AG04450 (cell line): Measurements from ENCODE around the gene TMEM88. TPM values are rescaled to one million over a fixed set of nuclear protein-coding genes. Genes with fewer than 3 reads are reported as not detected.

Experiments
- CTCF ChIA-PET: fragments of 300-600, 350-600 bp; formaldehyde crosslinking; extraction: SDS; loops from one replicate; lab custom pipeline; 2022; ENCODE audit warnings: antibody characterized with exemption, inconsistent platforms; lab: Charles Lee
- POLR2A ChIA-PET: fragments of 350-600 bp; formaldehyde crosslinking; extraction: SDS; loops from one replicate; lab custom pipeline; 2021; ENCODE audit warnings: antibody characterized with exemption, inconsistent platforms; lab: Yijun Ruan, JAX
- DNase-seq: peaks from one replicate; pipeline ENCODE4 v3.0.0-alpha.2; 2011; ENCODE audit warnings: low read depth, low spot score
- H3K27ac ChIP-seq: one replicate; pipeline ENCODE4 v1.5.1; 2012; ENCODE audit warnings: low read depth, low read length, control low read depth
- H3K27me3 ChIP-seq: one replicate; pipeline ENCODE4 v1.6.0; 2012; ENCODE audit warnings: low read length; ENCODE audit not compliant: control insufficient read depth, insufficient read depth
- H3K4me3 ChIP-seq: 2 replicates; pipeline ENCODE4 v1.5.1; 2011; ENCODE audit warnings: mild to moderate bottlenecking, low read depth, low read length, control low read depth
- H3K9me3 ChIP-seq: 2 replicates; pipeline ENCODE4 v1.5.1; 2012; ENCODE audit warnings: low read length; ENCODE audit not compliant: control insufficient read depth, insufficient read depth
- polyA plus RNA-seq: library from polyadenylated mRNA; depleted of rRNA; stranded (reverse); fragments of >200 nt; gene quantifications from 2 replicates; pipeline ENCODE4 v1.2.3, GENCODE V29; 2011
- TF ChIP-seq, protein P1 (sequence below): IDR thresholded peaks from 2 replicates; pipeline ENCODE4 v1.5.1; 2011; ENCODE audit warnings: low read depth, low read length, control low read depth, inconsistent platforms

Gene TMEM88
- polyA plus RNA-seq, 1 experiment, result 0.29 TPM

- Histone ChIP-seq H3K27ac (no peak overlapping the region), H3K9me3 (no peaks in the 10 kb centered on the region), H3K27me3 (peaks cover 4% of the 10 kb centered on the region), H3K4me3 (no peak overlapping the region)
- POLR2A ChIA-PET, result no interaction called here
- CTCF ChIA-PET, result interaction anchor here (0.6 kb wide), 1 partner anchor 12 kb away, joined by 10 read pairs; no protein-coding TSS in a partner anchor
- TF ChIP-seq, protein P1, sequence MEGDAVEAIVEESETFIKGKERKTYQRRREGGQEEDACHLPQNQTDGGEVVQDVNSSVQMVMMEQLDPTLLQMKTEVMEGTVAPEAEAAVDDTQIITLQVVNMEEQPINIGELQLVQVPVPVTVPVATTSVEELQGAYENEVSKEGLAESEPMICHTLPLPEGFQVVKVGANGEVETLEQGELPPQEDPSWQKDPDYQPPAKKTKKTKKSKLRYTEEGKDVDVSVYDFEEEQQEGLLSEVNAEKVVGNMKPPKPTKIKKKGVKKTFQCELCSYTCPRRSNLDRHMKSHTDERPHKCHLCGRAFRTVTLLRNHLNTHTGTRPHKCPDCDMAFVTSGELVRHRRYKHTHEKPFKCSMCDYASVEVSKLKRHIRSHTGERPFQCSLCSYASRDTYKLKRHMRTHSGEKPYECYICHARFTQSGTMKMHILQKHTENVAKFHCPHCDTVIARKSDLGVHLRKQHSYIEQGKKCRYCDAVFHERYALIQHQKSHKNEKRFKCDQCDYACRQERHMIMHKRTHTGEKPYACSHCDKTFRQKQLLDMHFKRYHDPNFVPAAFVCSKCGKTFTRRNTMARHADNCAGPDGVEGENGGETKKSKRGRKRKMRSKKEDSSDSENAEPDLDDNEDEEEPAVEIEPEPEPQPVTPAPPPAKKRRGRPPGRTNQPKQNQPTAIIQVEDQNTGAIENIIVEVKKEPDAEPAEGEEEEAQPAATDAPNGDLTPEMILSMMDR, result no peak
- no peak for DNase-seq
These were observed 43.6 kb upstream of the TMEM88 start for GRCh38 chr17:7811251-7811650.

GRCh38 chr17:7814969-7815368 is 39.9 kb upstream of the TMEM88 start:
- Histone ChIP-seq H3K27me3 (peaks cover 21% of the 10 kb centered on the region), H3K4me3 (no peak overlapping the region), H3K27ac (no peak overlapping the region), H3K9me3 (no peaks in the 10 kb centered on the region; the same call in 1 of the 2 replicates)
- POLR2A ChIA-PET, result no interaction called here
- CTCF ChIA-PET, result no interaction called here
- TF ChIP-seq, protein P1, result no peak
- DNase-seq, result no peak

DNA sequence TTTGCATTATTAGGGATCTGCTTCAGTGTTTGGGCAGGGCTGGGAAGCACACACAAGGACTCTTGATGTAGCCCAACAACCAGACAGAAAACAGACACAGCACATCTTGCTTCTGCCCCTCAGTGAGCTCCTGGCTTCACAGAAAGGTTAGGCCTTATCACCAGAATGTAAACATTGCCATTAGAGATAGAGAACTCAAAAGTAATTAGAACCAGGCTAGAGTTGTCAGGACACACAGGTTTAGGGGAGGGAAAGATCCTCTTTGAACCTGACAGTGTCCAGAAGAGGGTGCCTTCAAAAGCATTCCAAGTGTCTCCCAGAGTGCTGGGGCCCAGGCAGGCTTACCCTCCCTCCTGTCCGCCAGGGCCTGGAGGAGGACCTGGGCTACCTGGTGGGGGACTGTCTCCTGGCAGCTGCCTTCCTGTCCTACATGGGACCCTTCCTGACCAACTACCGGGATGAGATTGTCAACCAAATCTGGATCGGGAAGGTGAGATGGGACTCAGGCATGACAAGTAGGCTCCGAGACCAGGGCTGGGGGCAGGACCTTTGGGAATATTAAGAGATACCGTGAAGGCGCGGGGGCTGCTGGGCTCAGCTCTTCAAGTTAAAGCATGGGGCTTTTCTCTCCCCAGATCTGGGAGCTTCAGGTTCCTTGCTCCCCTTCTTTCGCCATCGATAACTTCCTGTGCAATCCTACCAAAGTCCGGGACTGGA is 37.8 kb upstream of the TMEM88 start:
- H3K4me3 ChIP-seq, result no peak overlapping the region
- H3K9me3 ChIP-seq, result no peaks in the 10 kb centered on the region; the same call in 1 of the 2 replicates
- POLR2A ChIA-PET, result interaction anchor here (0.6 kb wide), 1 partner anchor 253 kb away, joined by 4 read pairs; no protein-coding TSS in a partner anchor
- H3K27ac ChIP-seq, result no peak overlapping the region
- CTCF ChIA-PET, result interaction anchor here (0.7 to 2.2 kb wide), 2 partner anchors 74 to 243 kb away, joined by 3 to 8 read pairs; no protein-coding TSS in a partner anchor
- peaks cover 26% of the 10 kb centered on the region for H3K27me3 ChIP-seq
- TF ChIP-seq, protein P1, result no peak
- DNase-seq, result no peak

- TF ChIP-seq, protein P1, result no peak
- no peaks in the 10 kb centered on the region; the same call in 1 of the 2 replicates for H3K9me3 ChIP-seq
- ChIA-PET POLR2A (no interaction called here), CTCF (no interaction called here)
- no peak overlapping the region for H3K4me3 ChIP-seq
- H3K27ac ChIP-seq, result no peak overlapping the region
- peaks cover 26% of the 10 kb centered on the region for H3K27me3 ChIP-seq
- no peak for DNase-seq
These were observed 37.3 kb upstream of the TMEM88 start for GRCh38 chr17:7817643-7817964.

DNA sequence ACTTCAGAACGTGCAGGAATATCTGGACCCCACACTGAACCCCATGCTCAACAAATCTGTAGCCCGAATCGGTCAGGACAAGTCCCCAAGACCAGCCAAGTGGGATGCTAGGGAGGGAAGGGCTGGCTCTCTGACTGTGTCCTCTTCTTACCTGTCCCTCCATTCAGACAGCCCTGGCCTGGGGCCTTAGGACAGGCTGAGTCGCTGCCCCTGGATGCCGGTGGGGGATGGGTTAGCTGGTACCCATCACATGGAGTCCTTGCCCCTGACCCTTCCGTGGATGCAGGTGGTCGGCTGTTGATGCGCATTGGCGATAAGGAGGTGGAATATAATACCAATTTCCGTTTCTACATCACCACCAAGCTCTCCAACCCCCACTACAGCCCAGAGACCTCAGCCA is 36.8 kb upstream of the TMEM88 start:
- Histone ChIP-seq H3K27me3 (peaks cover 26% of the 10 kb centered on the region), H3K27ac (no peak overlapping the region), H3K9me3 (no peaks in the 10 kb centered on the region; the same call in 1 of the 2 replicates), H3K4me3 (no peak overlapping the region)
- CTCF ChIA-PET, result interaction anchor here (0.9 to 1.0 kb wide), 2 partner anchors 52 to 170 kb away, joined by 3 to 4 read pairs; no protein-coding TSS in a partner anchor
- POLR2A ChIA-PET, result no interaction called here
- no peak for DNase-seq
- TF ChIP-seq, protein P1, result no peak
